Activated CD4-positive, alpha-beta T cell treated with anti-CD3 and anti-CD28 coated beads, Interleukin-2, Interleukin-4, amounts not matched to agents 100 ng/mL and 50 ng/mL, durations not matched to agents 16 hours and 8 hours (primary cell): ENCODE measurements around the gene NGEF.
"Not testable (repeated sequence)": the region's sequence is repeated elsewhere in the genome, so short reads cannot be mapped to it uniquely, and the experiment has no call there.

ENCODE experiments used
- DNase-seq: peaks from one replicate; pipeline ENCODE4 v3.0.0-alpha.2; 2020; ENCODE audit warnings: low spot score

The NGEF gene

GRCh38 chr2:232927032-232927792 lies 85.8 kb downstream of the NGEF start:
- no peak for DNase-seq

DNA sequence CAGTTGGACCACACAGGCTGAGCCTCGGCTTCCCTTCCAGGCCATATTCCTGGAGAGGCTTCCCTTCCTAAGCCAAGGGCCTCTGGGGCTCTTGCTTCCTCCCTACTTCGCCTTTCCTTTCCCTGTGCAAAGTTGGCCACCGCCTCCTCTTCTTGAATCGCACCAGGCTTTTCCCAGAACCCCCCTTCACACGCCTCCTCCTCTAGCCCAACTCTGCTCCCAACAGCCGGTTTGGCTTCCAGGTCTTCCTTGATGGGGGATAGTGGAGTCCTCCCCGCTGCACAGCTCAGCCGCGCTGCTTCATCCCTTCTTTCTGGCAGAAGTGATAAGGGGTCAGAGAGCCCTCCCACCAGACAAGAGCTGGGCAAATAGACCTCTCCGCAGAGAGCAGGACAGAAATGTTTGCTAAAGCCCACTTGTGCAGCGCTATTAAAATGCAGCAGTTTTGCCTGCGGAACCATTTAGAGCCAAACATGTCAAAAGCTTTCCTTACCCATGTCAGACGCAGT lies 86.6 kb downstream of the NGEF start:
- no peak for DNase-seq

GRCh38 chr2:232925821-232926156 lies 87.3 kb downstream of the NGEF start:
- DNase-seq, result no peak

GRCh38 chr2:232925153-232925820 lies 87.8 kb downstream of the NGEF start:
- DNase-seq, result no peak

- DNase-seq, result no peak
Measured at GRCh38 chr2:232924433-232924832, 88.6 kb downstream of the NGEF start.

GRCh38 chr2:232920760-232921159 lies 92.3 kb downstream of the NGEF start:
- no peak for DNase-seq

GRCh38 chr2:232920055-232920454 lies 93.0 kb downstream of the NGEF start:
- no peak for DNase-seq

DNA sequence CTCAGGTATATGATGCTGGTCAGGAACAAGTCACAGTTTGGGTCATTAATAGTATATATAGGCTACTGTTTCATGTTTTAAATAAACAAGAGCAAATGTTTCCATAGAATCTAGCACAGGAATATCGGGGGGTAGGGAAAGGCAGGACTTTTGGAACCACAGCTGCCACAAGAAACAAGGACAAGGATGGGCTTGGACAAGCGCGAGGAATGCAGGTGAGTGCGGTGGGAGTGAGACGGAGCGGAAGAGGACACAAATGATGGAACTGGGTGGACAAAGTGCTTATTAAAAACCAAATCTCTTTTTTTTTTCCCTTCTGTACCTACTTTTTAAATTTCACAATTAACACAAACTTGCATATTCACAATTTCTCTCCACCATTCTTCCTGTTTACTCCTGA lies 93.9 kb downstream of the NGEF start:
- no peak for DNase-seq

DNA sequence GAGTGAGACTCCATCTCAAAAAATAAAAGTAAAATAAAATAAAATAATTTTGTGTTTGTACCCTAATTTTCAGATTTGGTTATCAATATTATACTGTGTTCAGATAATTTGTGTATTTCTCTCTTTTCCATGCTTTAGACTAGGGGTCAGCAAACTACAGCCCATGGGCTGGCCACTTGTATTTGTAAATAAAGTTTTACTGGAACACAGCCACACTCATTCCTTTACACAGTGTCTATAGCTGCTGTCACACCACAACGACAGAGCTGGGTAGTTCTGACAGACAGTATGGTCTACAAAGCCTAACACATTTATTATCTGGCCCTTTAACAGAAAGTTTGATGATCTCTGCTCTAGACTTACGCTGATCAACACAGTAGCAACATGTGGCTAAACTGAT lies 99.2 kb downstream of the NGEF start:
- no peak for DNase-seq

GRCh38 chr2:232911712-232912277 lies 101.3 kb downstream of the NGEF start:
- DNase-seq, result no peak

DNA sequence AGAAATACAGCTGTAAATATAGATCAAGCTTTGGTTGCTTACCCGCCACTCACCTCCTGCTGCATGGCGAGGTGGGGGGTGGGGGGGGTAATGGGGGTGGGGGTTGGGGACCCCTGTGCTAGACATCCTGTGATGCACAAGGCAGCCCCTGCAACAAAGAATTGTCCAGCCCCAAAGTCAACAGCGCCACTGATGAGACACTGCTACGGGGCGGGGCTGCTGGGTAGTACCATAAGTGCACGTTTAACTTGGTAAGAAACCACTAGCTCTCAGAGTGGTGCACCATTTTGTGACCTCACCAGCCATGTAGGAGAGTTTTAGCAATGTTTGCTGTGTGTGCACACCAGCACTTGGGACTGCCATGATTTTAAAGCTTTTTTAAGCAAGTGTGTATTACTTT lies 102.7 kb downstream of the NGEF start:
- no peak for DNase-seq

- DNase-seq, result no peak
Measured at GRCh38 chr2:232908695-232909094, 104.4 kb downstream of the NGEF start.

GRCh38 chr2:232907718-232908085 lies 105.4 kb downstream of the NGEF start:
- not testable (repeated sequence) for DNase-seq

- not testable (repeated sequence) for DNase-seq
Measured at GRCh38 chr2:232906867-232907717, 106.0 kb downstream of the NGEF start.

DNA sequence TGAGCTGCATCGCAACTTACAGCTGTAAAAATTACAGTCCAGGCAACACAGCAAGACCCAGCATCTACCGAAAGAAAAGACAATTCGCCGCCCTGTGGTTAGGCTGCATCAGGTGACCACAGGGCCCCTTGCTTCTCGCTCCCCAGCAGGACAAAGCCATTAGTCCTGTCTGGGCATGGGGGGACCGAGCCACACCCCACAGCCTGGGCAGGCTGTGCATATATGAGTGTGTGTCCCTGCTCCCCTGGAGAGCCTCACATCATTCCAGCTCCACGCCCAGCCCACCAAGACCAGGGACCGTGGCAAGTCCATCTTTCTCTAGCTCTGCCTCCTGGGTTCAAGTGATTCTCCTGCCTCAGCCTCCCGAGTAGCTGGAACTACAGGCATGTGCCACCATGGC lies 109.1 kb downstream of the NGEF start:
- no peak for DNase-seq

DNA sequence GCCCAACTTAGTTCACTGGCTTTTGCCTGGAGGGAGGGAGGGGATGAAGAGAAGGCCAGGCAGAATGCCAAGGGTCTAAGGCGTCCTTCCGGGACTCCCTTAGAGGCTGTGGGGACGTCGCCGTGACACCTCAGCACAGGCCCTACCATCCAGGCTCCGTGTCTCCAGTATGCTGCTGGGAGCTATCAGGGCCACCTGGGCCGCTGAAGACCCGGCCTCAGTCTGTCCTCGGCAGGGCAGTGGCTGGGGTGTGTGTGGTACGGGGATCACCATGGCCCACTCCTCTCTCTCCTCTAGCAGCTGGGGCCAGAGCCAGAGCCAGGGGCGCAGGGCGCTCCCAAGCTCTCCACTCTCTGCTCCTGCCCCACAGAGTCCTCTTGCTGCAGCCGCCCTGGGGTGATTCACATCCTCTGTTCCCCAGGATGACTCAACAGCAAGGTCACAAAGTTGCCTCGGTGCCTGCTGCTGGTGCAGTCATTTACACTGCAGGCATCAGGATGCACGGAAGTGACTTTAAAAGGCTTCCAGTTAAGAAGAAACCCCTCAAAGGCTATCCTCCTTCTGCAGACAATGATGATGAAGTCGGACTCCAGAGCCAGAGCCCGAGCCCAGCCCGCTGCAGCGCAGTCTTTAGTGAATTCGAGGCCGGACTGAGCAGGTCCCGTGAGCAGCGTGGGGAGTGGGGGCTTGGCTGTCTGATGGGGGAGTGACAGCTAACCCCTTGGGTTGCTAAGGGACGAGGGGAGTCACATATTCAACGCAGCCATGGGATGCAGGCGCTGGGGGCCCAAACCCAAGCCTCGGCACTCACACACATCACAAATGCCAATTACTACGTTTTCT lies 111.1 kb downstream of the NGEF start:
- DNase-seq, result peak; percentile 55

- DNase-seq, result no peak
Measured at GRCh38 chr2:232900811-232901735, 112.0 kb downstream of the NGEF start.

DNA sequence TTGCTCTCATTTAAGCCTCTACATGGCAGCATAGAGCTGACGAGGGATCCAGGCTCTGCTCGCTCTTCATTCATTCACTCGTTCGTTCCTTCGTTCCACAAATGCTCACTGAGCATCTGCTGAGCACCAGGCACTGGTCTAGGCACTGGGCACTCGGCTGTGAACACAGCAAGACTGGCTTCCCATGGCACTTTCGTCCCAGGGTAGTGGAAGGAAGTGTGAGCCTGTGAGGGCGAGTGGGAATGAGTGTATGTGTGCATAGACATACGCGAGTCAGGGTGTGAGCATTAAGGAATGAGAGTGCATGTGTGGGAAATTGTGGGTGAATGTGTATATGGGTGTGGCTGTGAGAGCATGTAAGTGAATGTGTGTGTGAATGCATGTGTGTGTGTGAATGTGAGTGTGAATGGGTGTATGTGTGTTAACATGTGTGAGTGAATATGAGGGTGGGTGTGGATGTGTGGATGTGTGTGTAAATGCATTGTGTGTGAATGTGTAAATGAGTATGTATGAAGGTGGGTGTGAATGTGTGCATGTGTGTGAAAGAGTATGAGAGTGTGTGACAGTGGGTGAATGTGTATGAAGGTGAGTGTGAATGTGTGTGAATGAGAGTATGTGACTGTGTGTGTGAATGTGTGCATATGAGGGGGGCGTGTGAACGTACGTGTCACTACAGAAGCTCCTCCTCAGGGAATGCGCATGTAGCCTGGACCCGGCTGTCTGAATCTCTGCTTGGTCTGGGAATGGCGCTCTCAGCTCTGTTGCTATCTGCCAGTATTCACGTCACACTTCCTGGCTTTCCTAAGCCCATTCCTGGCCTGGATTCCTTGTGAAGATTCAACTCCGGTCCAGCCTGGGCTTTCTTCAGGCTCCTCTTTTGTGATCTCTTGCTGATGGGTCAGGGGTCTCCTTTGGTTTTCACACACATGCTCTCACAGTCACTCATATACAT lies 114.2 kb downstream of the NGEF start:
- DNase-seq, result no peak
